ENCODE results near the gene METTL26. TPM values are rescaled to one million over a fixed set of nuclear protein-coding genes. Genes with fewer than 3 reads are reported as not detected.

The METTL26 gene
- total and polyA plus RNA-seq, 10 of the 15 experiments (the other 5 are each of a cell fraction or from before 2014, with no cell fraction given), result 5.4 to 163 (median 79.3) TPM

DNA sequence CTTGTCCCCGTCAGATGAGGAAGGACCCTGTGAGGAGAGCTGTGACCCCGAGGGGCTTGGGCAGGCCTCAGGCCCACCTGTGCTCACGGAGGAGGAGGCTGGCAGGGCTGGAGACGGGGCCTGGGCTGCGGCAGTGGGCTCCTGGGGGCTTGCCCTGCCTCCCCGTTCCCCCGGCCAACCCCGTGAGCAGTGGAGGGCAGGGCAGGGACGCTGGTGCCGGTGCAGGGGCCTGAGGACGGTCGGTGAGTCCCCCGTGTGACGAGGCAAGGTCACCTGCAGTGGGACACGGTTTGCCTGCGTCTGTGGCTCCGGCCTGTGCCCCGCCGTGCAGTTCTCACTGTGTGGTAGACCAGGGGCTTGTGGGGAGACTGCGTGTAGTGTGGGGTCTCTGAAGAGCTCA lies 23.5 kb upstream of the METTL26 start:
- no peaks in the 10 kb centered on the region; a peak in 2 of 4 replicates for H3K36me3 ChIP-seq (ENCODE audit: control insufficient read depth in 2 of 2, insufficient read depth in 2 of 2, low read length in 1 of 2)
- no TSS peak for BruUV-seq (replicated peaks)
- DNase-seq (ENCODE audit: low read depth, low spot score) (no peak), FAIRE-seq (no peak), ATAC-seq (no peak)
- H3K27ac ChIP-seq (ENCODE audit: control insufficient read depth, insufficient read depth), result no peak overlapping the region
- ChIA-PET CTCF (interaction anchor here (1.2 to 1.4 kb wide), 2 partner anchors 9 to 11 kb away, joined by 3 to 5 read pairs; no protein-coding TSS in a partner anchor), SMC1A (ENCODE audit: uncharacterized antibody, unreplicated experiment) (no interaction called here), POLR2A (no interaction called here), RAD21 (ENCODE audit: unreplicated experiment) (no interaction called here)
- H3K9me3 ChIP-seq (replicated peaks; ENCODE audit: control insufficient read depth, insufficient read depth, low read length), result no peaks in the 10 kb centered on the region
- no peak overlapping the region for H3K4me3 ChIP-seq
- WGBS (ENCODE audit: insufficient coverage, insufficient replicate concordance, low lambda C conversion rate, missing lambda C conversion rate), result 85% methylated on average over 20 of the region's 20 CpGs
- no peak overlapping the region for H3K9ac ChIP-seq (ENCODE audit: control insufficient read depth, insufficient read depth, low read length)
- TF ChIP-seq SREBF2 (IDR thresholded peaks at IDR 0.05; ENCODE audit: low read length) (no peak), CBX3 (IDR thresholded peaks at IDR 0.05; ENCODE audit: borderline replicate concordance, low read depth) (no peak), NFIC (IDR thresholded peaks at IDR 0.05; ENCODE audit: low read depth, low read length) (no peak), BCL11A (IDR thresholded peaks at IDR 0.05; ENCODE audit: low read depth, low read length) (no peak), EED (IDR thresholded peaks at IDR 0.05; ENCODE audit: low read depth) (no peak), POLR2AphosphoS5 (IDR thresholded peaks at IDR 0.05; ENCODE audit: low read length) (no peak), POLR2A (IDR thresholded peaks at IDR 0.05; ENCODE audit: low read depth, low read length) (no peak), SIX5 (IDR thresholded peaks at IDR 0.05; ENCODE audit: low read depth, low read length, severe bottlenecking) (no peak), ESRRA (IDR thresholded peaks at IDR 0.05; ENCODE audit: low read length) (no peak), SUPT20H (IDR thresholded peaks at IDR 0.05; ENCODE audit: borderline replicate concordance, control insufficient read depth, low read depth, low read length) (no peak), MEF2A (IDR thresholded peaks at IDR 0.05; ENCODE audit: insufficient read depth, low read depth, low read length) (no peak), CHD1 (IDR thresholded peaks at IDR 0.05; ENCODE audit: low read depth, low read length) (no peak), ATF7 (IDR thresholded peaks at IDR 0.05; ENCODE audit: low read depth) (no peak)
- TF ChIP-seq, protein P1, sequence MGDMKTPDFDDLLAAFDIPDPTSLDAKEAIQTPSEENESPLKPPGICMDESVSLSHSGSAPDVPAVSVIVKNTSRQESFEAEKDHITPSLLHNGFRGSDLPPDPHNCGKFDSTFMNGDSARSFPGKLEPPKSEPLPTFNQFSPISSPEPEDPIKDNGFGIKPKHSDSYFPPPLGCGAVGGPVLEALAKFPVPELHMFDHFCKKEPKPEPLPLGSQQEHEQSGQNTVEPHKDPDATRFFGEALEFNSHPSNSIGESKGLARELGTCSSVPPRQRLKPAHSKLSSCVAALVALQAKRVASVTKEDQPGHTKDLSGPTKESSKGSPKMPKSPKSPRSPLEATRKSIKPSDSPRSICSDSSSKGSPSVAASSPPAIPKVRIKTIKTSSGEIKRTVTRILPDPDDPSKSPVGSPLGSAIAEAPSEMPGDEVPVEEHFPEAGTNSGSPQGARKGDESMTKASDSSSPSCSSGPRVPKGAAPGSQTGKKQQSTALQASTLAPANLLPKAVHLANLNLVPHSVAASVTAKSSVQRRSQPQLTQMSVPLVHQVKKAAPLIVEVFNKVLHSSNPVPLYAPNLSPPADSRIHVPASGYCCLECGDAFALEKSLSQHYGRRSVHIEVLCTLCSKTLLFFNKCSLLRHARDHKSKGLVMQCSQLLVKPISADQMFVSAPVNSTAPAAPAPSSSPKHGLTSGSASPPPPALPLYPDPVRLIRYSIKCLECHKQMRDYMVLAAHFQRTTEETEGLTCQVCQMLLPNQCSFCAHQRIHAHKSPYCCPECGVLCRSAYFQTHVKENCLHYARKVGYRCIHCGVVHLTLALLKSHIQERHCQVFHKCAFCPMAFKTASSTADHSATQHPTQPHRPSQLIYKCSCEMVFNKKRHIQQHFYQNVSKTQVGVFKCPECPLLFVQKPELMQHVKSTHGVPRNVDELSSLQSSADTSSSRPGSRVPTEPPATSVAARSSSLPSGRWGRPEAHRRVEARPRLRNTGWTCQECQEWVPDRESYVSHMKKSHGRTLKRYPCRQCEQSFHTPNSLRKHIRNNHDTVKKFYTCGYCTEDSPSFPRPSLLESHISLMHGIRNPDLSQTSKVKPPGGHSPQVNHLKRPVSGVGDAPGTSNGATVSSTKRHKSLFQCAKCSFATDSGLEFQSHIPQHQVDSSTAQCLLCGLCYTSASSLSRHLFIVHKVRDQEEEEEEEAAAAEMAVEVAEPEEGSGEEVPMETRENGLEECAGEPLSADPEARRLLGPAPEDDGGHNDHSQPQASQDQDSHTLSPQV (IDR thresholded peaks at IDR 0.05), result no peak
- TF ChIP-seq, protein P2, sequence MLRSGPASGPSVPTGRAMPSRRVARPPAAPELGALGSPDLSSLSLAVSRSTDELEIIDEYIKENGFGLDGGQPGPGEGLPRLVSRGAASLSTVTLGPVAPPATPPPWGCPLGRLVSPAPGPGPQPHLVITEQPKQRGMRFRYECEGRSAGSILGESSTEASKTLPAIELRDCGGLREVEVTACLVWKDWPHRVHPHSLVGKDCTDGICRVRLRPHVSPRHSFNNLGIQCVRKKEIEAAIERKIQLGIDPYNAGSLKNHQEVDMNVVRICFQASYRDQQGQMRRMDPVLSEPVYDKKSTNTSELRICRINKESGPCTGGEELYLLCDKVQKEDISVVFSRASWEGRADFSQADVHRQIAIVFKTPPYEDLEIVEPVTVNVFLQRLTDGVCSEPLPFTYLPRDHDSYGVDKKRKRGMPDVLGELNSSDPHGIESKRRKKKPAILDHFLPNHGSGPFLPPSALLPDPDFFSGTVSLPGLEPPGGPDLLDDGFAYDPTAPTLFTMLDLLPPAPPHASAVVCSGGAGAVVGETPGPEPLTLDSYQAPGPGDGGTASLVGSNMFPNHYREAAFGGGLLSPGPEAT (IDR thresholded peaks at IDR 0.05; ENCODE audit: low read depth), result no peak
- TF ChIP-seq, protein P3, sequence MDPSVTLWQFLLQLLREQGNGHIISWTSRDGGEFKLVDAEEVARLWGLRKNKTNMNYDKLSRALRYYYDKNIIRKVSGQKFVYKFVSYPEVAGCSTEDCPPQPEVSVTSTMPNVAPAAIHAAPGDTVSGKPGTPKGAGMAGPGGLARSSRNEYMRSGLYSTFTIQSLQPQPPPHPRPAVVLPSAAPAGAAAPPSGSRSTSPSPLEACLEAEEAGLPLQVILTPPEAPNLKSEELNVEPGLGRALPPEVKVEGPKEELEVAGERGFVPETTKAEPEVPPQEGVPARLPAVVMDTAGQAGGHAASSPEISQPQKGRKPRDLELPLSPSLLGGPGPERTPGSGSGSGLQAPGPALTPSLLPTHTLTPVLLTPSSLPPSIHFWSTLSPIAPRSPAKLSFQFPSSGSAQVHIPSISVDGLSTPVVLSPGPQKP (IDR thresholded peaks at IDR 0.05; ENCODE audit: low read depth, low read length), result no peak
- TF ChIP-seq, protein P4, sequence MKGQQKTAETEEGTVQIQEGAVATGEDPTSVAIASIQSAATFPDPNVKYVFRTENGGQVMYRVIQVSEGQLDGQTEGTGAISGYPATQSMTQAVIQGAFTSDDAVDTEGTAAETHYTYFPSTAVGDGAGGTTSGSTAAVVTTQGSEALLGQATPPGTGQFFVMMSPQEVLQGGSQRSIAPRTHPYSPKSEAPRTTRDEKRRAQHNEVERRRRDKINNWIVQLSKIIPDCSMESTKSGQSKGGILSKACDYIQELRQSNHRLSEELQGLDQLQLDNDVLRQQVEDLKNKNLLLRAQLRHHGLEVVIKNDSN (IDR thresholded peaks at IDR 0.05; ENCODE audit: borderline replicate concordance, extremely low read length, insufficient read depth, low read depth, low read length), result no peak
- H3K4me1 ChIP-seq (ENCODE audit: control insufficient read depth, insufficient read depth, low read length), result peaks cover 3% of the 10 kb centered on the region; the same call in 1 of the 2 replicates
- H3K4me2 ChIP-seq (ENCODE audit: control insufficient read depth, insufficient read depth), result no peak overlapping the region
- H3K27me3 ChIP-seq (replicated peaks in 1 of 2; ENCODE audit: control insufficient read depth in 2 of 2, insufficient read depth in 2 of 2, low read length in 1 of 2), result no peaks in the 10 kb centered on the region
- intact Hi-C loops (cut with micrococcal nuclease; ENCODE audit: unreplicated experiment) (loop anchor here (1.0 to 10.0 kb wide), 2 partner anchors 80 to 265 kb away; partner anchors contain the start of gene NME4), in situ Hi-C loops (cut with MboI) (loop anchor here (10.0 kb wide), 1 partner anchor 265 kb away; the partner anchor contains the start of gene NME4)
- no peaks in the 10 kb centered on the region for H4K20me1 ChIP-seq (ENCODE audit: control insufficient read depth, insufficient read depth)
- no peaks in the 10 kb centered on the region for H3K79me2 ChIP-seq (ENCODE audit: control insufficient read depth, insufficient read depth, low read length)
- no peak overlapping the region for H2AFZ ChIP-seq (ENCODE audit: control insufficient read depth, low read depth, low read length)

All from GM12878 (cell line).